ENCODE data around the gene SEMA3C.

- TF ChIP-seq CTCF (IDR thresholded peaks at IDR 0.05 in 8 of 11, conservative IDR thresholded peaks at IDR 0.05 in 3 of 11) (no peak), POLR2AphosphoS5 (IDR thresholded peaks at IDR 0.05) (no peak)
Observed at GRCh38 chr7:80937336-80937735, 18.5 kb upstream of the SEMA3C start.

Measured in spleen (tissue), 7 donors.